ENCODE data around the gene ICAM5. TPM values are rescaled to one million over a fixed set of nuclear protein-coding genes. Genes with fewer than 3 reads are reported as not detected.

The ICAM5 gene
- total and polyA plus RNA-seq, 9 of the 15 experiments (the other 6 are each of a cell fraction or from before 2014, with no cell fraction given) = 0.10 to 114 (median 13.7) TPM

DNA sequence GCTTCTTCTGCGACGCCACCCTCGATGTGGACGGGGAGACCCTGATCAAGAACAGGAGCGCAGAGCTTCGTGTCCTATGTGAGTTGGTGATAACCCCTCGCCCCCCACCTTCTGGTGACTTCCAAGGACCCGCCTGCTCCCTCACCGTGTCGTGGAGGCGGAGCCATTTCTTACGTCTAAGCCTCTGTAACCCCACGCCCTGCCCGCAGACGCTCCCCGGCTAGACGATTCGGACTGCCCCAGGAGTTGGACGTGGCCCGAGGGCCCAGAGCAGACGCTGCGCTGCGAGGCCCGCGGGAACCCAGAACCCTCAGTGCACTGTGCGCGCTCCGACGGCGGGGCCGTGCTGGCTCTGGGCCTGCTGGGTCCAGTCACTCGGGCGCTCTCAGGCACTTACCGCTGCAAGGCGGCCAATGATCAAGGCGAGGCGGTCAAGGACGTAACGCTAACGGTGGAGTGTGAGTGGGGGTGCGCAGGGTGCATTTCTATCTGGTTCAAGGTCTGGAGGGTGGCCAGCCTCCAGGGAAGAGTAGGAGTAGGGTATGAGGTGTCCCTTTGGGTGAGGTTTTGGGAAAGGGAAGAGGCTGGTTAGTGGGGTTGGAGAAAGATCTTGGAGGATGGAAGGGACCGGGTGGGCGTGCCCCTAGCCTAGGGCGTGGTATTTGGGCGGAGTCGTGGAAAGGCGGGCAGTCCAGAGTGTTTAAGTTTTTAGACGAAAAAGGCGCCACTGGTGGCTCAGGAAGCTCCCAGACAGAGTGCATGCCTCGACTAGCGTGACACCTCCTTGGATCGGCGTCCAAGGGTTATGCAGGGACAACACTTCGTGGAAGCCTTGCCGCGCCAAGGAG is 3.3 kb downstream of the ICAM5 start (continued):
- TF ChIP-seq, protein P1, sequence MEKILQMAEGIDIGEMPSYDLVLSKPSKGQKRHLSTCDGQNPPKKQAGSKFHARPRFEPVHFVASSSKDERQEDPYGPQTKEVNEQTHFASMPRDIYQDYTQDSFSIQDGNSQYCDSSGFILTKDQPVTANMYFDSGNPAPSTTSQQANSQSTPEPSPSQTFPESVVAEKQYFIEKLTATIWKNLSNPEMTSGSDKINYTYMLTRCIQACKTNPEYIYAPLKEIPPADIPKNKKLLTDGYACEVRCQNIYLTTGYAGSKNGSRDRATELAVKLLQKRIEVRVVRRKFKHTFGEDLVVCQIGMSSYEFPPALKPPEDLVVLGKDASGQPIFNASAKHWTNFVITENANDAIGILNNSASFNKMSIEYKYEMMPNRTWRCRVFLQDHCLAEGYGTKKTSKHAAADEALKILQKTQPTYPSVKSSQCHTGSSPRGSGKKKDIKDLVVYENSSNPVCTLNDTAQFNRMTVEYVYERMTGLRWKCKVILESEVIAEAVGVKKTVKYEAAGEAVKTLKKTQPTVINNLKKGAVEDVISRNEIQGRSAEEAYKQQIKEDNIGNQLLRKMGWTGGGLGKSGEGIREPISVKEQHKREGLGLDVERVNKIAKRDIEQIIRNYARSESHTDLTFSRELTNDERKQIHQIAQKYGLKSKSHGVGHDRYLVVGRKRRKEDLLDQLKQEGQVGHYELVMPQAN (IDR thresholded peaks at IDR 0.05; ENCODE audit: borderline replicate concordance) = peak; percentile 24; the same call in 1 of the 2 replicates
- no peak for TF ChIP-seq BACH1 (tag; IDR thresholded peaks at IDR 0.05)
- TF ChIP-seq, protein P2, sequence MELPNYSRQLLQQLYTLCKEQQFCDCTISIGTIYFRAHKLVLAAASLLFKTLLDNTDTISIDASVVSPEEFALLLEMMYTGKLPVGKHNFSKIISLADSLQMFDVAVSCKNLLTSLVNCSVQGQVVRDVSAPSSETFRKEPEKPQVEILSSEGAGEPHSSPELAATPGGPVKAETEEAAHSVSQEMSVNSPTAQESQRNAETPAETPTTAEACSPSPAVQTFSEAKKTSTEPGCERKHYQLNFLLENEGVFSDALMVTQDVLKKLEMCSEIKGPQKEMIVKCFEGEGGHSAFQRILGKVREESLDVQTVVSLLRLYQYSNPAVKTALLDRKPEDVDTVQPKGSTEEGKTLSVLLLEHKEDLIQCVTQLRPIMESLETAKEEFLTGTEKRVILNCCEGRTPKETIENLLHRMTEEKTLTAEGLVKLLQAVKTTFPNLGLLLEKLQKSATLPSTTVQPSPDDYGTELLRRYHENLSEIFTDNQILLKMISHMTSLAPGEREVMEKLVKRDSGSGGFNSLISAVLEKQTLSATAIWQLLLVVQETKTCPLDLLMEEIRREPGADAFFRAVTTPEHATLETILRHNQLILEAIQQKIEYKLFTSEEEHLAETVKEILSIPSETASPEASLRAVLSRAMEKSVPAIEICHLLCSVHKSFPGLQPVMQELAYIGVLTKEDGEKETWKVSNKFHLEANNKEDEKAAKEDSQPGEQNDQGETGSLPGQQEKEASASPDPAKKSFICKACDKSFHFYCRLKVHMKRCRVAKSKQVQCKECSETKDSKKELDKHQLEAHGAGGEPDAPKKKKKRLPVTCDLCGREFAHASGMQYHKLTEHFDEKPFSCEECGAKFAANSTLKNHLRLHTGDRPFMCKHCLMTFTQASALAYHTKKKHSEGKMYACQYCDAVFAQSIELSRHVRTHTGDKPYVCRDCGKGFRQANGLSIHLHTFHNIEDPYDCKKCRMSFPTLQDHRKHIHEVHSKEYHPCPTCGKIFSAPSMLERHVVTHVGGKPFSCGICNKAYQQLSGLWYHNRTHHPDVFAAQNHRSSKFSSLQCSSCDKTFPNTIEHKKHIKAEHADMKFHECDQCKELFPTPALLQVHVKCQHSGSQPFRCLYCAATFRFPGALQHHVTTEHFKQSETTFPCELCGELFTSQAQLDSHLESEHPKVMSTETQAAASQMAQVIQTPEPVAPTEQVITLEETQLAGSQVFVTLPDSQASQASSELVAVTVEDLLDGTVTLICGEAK (IDR thresholded peaks at IDR 0.05) = 0 out of 2 replicates have a peak, but pooled peaks have one; percentile 29
- TF ChIP-seq, protein P2 (CRISPR knock-in tag; IDR thresholded peaks at IDR 0.05) = no peak
- 0 out of 2 replicates have a peak, but pooled peaks have one; percentile 33 for TF ChIP-seq TARDBP (IDR thresholded peaks at IDR 0.05)
- TF ChIP-seq, protein P3, sequence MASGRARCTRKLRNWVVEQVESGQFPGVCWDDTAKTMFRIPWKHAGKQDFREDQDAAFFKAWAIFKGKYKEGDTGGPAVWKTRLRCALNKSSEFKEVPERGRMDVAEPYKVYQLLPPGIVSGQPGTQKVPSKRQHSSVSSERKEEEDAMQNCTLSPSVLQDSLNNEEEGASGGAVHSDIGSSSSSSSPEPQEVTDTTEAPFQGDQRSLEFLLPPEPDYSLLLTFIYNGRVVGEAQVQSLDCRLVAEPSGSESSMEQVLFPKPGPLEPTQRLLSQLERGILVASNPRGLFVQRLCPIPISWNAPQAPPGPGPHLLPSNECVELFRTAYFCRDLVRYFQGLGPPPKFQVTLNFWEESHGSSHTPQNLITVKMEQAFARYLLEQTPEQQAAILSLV (tag; IDR thresholded peaks at IDR 0.05) = no peak
- no peak for TF ChIP-seq TAF7 (tag; IDR thresholded peaks at IDR 0.05)
- TF ChIP-seq, protein P4, sequence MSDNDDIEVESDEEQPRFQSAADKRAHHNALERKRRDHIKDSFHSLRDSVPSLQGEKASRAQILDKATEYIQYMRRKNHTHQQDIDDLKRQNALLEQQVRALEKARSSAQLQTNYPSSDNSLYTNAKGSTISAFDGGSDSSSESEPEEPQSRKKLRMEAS (CRISPR knock-in tag; IDR thresholded peaks at IDR 0.05) = peak; percentile 46
- peak; percentile 15 to 28; a peak in 2 of 4 replicates for TF ChIP-seq TRIM24 (IDR thresholded peaks at IDR 0.05)
- TF ChIP-seq POLR2G (IDR thresholded peaks at IDR 0.05; ENCODE audit: low read depth, low read length) = peak; percentile 78
- TF ChIP-seq RNF2 (IDR thresholded peaks at IDR 0.05) = no peak
- TF ChIP-seq HOXB6 (CRISPR knock-in tag; IDR thresholded peaks at IDR 0.05; ENCODE audit: borderline replicate concordance) = no peak

Data from K562 (cell line).